Measurements from ENCODE around the gene CDYL.

- TF ChIP-seq, protein P1, sequence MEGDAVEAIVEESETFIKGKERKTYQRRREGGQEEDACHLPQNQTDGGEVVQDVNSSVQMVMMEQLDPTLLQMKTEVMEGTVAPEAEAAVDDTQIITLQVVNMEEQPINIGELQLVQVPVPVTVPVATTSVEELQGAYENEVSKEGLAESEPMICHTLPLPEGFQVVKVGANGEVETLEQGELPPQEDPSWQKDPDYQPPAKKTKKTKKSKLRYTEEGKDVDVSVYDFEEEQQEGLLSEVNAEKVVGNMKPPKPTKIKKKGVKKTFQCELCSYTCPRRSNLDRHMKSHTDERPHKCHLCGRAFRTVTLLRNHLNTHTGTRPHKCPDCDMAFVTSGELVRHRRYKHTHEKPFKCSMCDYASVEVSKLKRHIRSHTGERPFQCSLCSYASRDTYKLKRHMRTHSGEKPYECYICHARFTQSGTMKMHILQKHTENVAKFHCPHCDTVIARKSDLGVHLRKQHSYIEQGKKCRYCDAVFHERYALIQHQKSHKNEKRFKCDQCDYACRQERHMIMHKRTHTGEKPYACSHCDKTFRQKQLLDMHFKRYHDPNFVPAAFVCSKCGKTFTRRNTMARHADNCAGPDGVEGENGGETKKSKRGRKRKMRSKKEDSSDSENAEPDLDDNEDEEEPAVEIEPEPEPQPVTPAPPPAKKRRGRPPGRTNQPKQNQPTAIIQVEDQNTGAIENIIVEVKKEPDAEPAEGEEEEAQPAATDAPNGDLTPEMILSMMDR (IDR thresholded peaks at IDR 0.05): no peak
- TF ChIP-seq POLR2AphosphoS5 (IDR thresholded peaks at IDR 0.05) (no peak), POLR2A (IDR thresholded peaks at IDR 0.05) (no peak)
Measured at GRCh38 chr6:4948781-4949450, 172.7 kb downstream of the CDYL start.
